Measurements from ENCODE around the gene AUTS2. TPM values are rescaled to one million over a fixed set of nuclear protein-coding genes. Genes with fewer than 3 reads are reported as not detected.

The AUTS2 gene
- polyA plus RNA-seq, 3 donors = 0.08 to 0.35 TPM; not detected in 1

DNA sequence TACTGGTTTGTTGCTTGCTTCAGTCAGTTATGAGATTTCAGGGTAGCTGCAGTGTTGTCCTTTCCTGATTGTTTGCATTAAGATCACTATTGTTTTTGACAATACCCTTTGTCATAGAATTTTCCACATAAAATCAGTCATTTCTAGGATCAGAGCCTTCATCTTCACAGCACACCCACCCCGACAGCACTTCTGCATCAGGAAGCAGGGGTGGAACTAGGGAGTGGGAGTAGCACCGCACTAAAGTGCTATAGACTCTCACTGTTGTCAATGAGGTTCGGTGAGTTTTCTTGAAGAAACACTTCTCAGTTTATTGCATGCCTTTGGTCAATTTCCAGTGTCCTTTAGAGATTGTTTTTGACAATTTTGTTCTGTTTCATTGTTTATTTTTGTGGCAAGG lies 632.5 kb downstream of the AUTS2 start:
- H3K4me3 Mint-ChIP-seq = no peak overlapping the region
- H3K27ac ChIP-seq (ENCODE audit: low read depth in 1 of 2, low read length in 2 of 2) = no peak overlapping the region
- intact Hi-C loops (cut with micrococcal nuclease) = no loop called here
- H2AFZ ChIP-seq (ENCODE audit: insufficient read depth, low read depth, low read length, poor library complexity, severe bottlenecking) = no peak overlapping the region
- H3K79me2 ChIP-seq (ENCODE audit: insufficient read depth, low read length) = no peaks in the 10 kb centered on the region
- no peak overlapping the region for H3K27ac Mint-ChIP-seq
- H3K27me3 Mint-ChIP-seq (ENCODE audit: low read depth in 3 of 3) = peaks cover 0 to 3% (median 1%) of the 10 kb centered on the region in 3 donors
- H3K9me3 Mint-ChIP-seq = peaks cover 14 to 28% (median 26%) of the 10 kb centered on the region in 7 donors
- no peak for DNase-seq
- no peaks in the 10 kb centered on the region for H3K4me1 Mint-ChIP-seq
- H3K36me3 Mint-ChIP-seq = no peaks in the 10 kb centered on the region
- H3K36me3 ChIP-seq (replicated peaks in 1 of 2; ENCODE audit: control insufficient read depth in 1 of 2, insufficient read depth in 2 of 2, low read length in 2 of 2) = no peaks in the 10 kb centered on the region
- no peak overlapping the region for H3K4me2 ChIP-seq (replicated peaks; ENCODE audit: extremely low read depth, low read length, poor library complexity, severe bottlenecking)
- no peaks in the 10 kb centered on the region for H4K20me1 ChIP-seq (ENCODE audit: insufficient read depth, low read length)
- WGBS (ENCODE audit: insufficient coverage) = 92% methylated on average over 2 of the region's 3 CpGs
- no peak overlapping the region for H3K9ac ChIP-seq (ENCODE audit: insufficient read depth, low read length, poor library complexity, severe bottlenecking)
- H3K27me3 ChIP-seq (ENCODE audit: control insufficient read depth in 2 of 2, insufficient read depth in 2 of 2, low read length in 2 of 2) = no peaks in the 10 kb centered on the region
- TF ChIP-seq, protein P1, sequence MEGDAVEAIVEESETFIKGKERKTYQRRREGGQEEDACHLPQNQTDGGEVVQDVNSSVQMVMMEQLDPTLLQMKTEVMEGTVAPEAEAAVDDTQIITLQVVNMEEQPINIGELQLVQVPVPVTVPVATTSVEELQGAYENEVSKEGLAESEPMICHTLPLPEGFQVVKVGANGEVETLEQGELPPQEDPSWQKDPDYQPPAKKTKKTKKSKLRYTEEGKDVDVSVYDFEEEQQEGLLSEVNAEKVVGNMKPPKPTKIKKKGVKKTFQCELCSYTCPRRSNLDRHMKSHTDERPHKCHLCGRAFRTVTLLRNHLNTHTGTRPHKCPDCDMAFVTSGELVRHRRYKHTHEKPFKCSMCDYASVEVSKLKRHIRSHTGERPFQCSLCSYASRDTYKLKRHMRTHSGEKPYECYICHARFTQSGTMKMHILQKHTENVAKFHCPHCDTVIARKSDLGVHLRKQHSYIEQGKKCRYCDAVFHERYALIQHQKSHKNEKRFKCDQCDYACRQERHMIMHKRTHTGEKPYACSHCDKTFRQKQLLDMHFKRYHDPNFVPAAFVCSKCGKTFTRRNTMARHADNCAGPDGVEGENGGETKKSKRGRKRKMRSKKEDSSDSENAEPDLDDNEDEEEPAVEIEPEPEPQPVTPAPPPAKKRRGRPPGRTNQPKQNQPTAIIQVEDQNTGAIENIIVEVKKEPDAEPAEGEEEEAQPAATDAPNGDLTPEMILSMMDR (IDR thresholded peaks at IDR 0.05) = no peak
- H3K4me3 ChIP-seq (replicated peaks in 1 of 3; ENCODE audit: low read depth in 2 of 3, low read length in 3 of 3) = no peak overlapping the region
- H3K4me1 ChIP-seq (ENCODE audit: control insufficient read depth in 1 of 2, insufficient read depth in 2 of 2, low read length in 2 of 2) = no peaks in the 10 kb centered on the region
- H3K9me3 ChIP-seq (replicated peaks in 1 of 2; ENCODE audit: control insufficient read depth in 1 of 2, insufficient read depth in 1 of 2, low read length in 2 of 2) = peaks cover 11 to 20% of the 10 kb centered on the region in 2 donors

DNA sequence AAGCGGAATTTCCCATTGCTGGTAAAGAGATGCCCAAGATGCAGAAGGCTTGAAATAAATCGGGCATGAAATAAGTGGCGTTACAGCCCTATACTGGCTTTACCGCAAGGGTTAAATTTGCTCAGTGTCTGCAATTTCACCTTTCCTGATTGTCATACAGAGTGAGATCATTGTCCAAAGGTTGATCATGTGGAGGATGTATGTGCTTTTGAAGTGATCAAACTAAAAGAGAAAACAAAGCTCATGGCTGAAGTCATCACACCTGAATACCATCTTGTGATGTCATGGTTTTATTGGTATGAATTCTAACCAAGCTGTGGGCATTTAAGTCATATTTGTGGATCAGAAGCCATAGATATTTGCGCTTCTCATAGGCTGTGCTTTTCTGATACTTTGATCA lies 635.5 kb downstream of the AUTS2 start:
- no peak overlapping the region for H3K27ac Mint-ChIP-seq

More for the DNA sequence above, 635.5 kb downstream of the AUTS2 start:
- Mint-ChIP-seq H3K4me1 (no peaks in the 10 kb centered on the region), H3K9me3 (peaks cover 13 to 27% (median 26%) of the 10 kb centered on the region in 7 donors), H3K4me3 (no peak overlapping the region), H3K27me3 (ENCODE audit: low read depth in 3 of 3) (peaks cover 0 to 2% (median 0%) of the 10 kb centered on the region in 3 donors), H3K36me3 (no peaks in the 10 kb centered on the region)
- intact Hi-C loops (cut with micrococcal nuclease) = no loop called here
- no peaks in the 10 kb centered on the region for H3K4me1 ChIP-seq (ENCODE audit: control insufficient read depth in 1 of 2, insufficient read depth in 2 of 2, low read length in 2 of 2)
- H3K27me3 ChIP-seq (ENCODE audit: control insufficient read depth in 2 of 2, insufficient read depth in 2 of 2, low read length in 2 of 2) = no peaks in the 10 kb centered on the region
- no peaks in the 10 kb centered on the region for H3K36me3 ChIP-seq (replicated peaks in 1 of 2; ENCODE audit: control insufficient read depth in 1 of 2, insufficient read depth in 2 of 2, low read length in 2 of 2)
- TF ChIP-seq, protein P1 (IDR thresholded peaks at IDR 0.05) = no peak
- DNase-seq = no peak
- no peak overlapping the region for H3K27ac ChIP-seq (ENCODE audit: low read depth in 1 of 2, low read length in 2 of 2)
- peaks cover 11 to 20% of the 10 kb centered on the region in 2 donors for H3K9me3 ChIP-seq (replicated peaks in 1 of 2; ENCODE audit: control insufficient read depth in 1 of 2, insufficient read depth in 1 of 2, low read length in 2 of 2)
- H3K4me3 ChIP-seq (replicated peaks in 1 of 3; ENCODE audit: low read depth in 2 of 3, low read length in 3 of 3) = no peak overlapping the region
- H3K79me2 ChIP-seq (ENCODE audit: insufficient read depth, low read length) = no peaks in the 10 kb centered on the region
- no peaks in the 10 kb centered on the region for H4K20me1 ChIP-seq (ENCODE audit: insufficient read depth, low read length)
- no peak overlapping the region for H3K9ac ChIP-seq (ENCODE audit: insufficient read depth, low read length, poor library complexity, severe bottlenecking)
- no peak overlapping the region for H2AFZ ChIP-seq (ENCODE audit: insufficient read depth, low read depth, low read length, poor library complexity, severe bottlenecking)
- no peak overlapping the region for H3K4me2 ChIP-seq (replicated peaks; ENCODE audit: extremely low read depth, low read length, poor library complexity, severe bottlenecking)
- WGBS (ENCODE audit: insufficient coverage) = 100% methylated on average over 1 of the region's 5 CpGs

All from CD14-positive monocyte (primary cell).